MM.1S (cell line): ENCODE results near the gene MUC5AC.

Source experiments
- CTCF ChIP-seq: fragments of 300-600 bp; sonication (generic); IDR thresholded peaks from 2 replicates; pipeline ENCODE4 v1.5.1; 2016; ENCODE audit warnings: antibody characterized with exemption, low read length, mixed read lengths
- EZH2 ChIP-seq: fragments of 300-600 bp; sonication (generic); optimal IDR thresholded peaks from 2 replicates; pipeline ENCODE3; 2017; ENCODE audit warnings: low read depth, mild to moderate bottlenecking, antibody characterized with exemption, low read length, mixed read lengths
- EZH2phosphoT487 ChIP-seq: fragments of 300-600 bp; sonication (generic); IDR thresholded peaks from 2 replicates; pipeline ENCODE4 v1.6.1; 2018; ENCODE audit warnings: antibody characterized with exemption, low read length

GRCh38 chr11:1176224-1177019, 18.7 kb downstream of the MUC5AC start:
- TF ChIP-seq CTCF (no peak), EZH2 (no peak), EZH2phosphoT487 (no peak)
